GM10266 (cell line): Measurements from ENCODE around the gene SERTAD4.

Experiments
- DNase-seq: peaks from one replicate; pipeline ENCODE4 v3.0.0; 2012; ENCODE audit errors: extremely low spot score
- TF ChIP-seq, protein P1 (sequence below): IDR thresholded peaks from 2 replicates; pipeline ENCODE4 v1.5.1; 2012; ENCODE audit warnings: mild to moderate bottlenecking, low read depth; ENCODE audit not compliant: control insufficient read depth, insufficient read depth; ENCODE audit errors: missing control alignments

The SERTAD4 gene

DNA sequence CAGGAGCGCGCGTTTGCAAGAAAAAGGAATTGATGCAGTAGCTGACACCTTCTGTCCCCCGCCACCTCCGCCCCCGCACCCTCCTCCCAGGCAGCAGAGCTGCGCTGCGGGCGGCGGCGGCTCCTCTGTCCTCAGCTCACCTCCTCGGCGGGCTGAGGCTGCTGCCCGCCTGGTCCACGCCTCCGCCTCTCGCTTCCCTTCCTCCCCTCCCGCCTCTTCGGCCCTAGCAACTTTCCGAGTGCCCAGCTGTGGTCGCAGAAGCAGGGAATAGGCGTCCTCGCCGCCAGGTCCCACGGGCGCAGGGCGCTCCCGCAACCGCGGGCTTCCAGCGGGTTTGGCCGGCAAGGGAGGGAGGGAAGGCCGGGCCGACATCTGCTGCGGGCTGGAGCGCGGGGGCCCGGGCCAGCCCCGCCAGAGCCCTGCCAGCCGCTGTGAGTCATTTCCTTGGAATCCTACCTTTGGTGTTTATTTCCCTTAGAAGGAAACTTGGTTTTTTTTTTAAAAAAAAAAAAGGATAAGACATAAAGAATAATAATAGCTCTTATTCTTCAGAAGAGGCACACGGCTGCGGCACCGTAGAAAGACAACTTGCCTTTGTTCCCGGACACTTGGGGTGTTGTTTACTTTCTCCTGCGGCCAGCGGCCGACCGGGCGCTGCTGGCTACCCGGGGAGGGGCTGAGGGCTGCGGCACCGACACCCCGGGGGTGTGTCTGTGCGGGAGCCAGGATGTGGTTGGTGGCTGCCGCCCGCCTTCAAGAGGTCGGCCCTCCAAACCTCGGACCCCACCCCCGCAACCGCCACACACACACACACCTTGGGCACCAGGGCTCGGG lies 1.1 kb downstream of the SERTAD4 start:
- TF ChIP-seq, protein P1, sequence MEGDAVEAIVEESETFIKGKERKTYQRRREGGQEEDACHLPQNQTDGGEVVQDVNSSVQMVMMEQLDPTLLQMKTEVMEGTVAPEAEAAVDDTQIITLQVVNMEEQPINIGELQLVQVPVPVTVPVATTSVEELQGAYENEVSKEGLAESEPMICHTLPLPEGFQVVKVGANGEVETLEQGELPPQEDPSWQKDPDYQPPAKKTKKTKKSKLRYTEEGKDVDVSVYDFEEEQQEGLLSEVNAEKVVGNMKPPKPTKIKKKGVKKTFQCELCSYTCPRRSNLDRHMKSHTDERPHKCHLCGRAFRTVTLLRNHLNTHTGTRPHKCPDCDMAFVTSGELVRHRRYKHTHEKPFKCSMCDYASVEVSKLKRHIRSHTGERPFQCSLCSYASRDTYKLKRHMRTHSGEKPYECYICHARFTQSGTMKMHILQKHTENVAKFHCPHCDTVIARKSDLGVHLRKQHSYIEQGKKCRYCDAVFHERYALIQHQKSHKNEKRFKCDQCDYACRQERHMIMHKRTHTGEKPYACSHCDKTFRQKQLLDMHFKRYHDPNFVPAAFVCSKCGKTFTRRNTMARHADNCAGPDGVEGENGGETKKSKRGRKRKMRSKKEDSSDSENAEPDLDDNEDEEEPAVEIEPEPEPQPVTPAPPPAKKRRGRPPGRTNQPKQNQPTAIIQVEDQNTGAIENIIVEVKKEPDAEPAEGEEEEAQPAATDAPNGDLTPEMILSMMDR, result no peak

DNA sequence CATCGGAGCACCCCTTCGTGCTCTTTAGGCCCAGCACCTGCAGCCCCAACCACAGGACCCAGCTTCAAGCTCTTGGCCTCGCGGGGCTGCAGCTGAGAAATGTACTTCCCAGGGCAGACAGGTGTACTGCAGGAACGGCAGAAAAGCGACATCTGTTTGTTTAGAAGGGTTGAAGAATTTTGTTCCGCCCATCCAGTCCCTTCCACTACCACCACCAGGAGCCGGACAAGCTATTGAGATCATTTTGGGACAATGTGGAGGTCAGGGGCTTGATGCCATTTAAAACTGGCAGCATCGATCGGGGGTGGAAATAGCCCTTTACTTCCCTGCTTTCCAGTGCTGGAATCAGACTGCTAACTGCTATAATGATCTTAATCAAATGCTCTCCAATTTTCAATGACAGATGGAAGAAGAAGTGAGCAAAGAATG lies 1.7 kb downstream of the SERTAD4 start:
- no peak for DNase-seq

More for the DNA sequence above, 1.1 kb downstream of the SERTAD4 start:
- no peak for DNase-seq

DNA sequence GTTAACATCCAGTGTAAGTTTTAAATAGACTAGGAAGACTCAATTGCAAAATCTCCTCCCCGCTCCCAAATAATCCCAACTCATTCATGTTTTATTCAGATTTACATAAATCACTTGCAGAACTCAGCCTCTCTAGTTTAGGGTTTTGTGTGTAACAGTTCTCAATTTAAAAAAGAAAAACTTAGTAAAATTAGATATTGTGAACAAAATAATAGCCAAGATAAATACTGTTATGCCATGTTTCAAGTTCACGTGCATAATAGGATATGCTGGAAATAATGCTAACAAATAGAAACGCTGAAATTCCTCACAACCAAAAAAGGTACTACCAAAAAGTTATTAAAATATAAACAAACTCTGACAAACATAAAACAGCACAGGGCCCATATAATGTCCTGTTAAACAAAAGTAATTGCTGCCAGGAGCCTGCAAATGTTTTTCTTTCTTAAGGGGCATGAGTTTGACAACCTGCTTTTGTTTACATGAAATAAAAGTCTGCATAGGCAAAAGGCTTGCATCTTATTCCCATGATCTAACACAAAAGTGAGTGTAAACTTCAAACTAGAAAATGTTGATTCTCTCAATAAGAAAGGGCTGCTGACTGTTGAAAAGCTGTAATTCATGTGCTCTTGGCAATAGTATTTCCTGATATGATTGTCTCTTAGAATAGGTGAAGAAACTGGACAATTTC lies 2.9 kb downstream of the SERTAD4 start:
- TF ChIP-seq, protein P1, result no peak
- DNase-seq, result no peak

More for the DNA sequence above, 1.7 kb downstream of the SERTAD4 start:
- TF ChIP-seq, protein P1, result no peak

DNA sequence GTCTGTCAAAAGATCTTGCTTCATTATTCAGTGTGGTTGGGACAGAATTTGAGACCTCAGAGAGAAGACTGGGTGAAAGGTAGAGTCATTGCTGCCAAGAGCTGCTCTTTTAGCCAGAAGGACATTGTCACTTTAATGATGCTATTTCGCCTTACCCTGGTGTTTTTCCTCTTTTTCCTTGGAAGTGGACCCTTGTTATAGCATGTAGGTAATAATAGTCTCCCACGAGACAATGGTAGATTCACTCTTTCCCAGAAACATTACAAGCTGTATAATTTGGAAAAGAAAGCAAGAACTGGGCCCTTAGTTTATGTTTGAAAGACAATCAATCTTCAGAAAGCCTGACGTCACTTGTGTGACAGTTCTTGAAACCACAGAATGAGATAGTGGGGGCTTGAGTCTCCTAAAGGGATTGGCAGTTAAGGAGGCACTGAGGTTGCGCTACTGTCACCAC lies 3.8 kb downstream of the SERTAD4 start:
- TF ChIP-seq, protein P1, result no peak
- no peak for DNase-seq

DNA sequence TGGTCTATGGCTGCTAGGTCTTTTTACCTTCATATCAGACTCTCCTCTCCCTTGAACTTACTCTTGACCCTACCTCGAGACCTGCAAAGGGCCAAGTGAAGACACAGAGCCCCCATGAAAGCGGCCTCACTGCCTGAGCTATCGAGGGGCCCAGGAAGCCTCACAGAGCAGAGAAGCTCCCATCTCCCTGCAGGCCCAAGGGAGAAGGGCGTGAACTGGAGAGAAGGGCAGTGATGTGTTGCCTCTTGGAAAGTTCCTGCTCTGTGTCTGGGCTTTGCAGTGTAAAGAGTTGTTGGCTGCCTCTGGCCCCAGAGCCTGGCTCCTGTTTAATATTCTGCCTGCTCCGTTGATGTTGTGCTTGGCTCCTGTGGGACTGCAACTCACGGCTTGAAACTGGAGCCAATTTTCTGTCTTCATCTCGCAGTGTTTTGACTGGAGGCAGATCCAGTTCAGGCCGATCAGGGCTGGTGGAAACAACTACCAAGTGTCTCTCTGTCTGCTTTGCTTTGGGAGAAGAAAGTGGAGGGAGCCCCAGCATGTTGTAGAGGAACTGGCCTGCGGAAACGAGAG lies 4.3 kb downstream of the SERTAD4 start:
- TF ChIP-seq, protein P1, result no peak
- no peak for DNase-seq

DNA sequence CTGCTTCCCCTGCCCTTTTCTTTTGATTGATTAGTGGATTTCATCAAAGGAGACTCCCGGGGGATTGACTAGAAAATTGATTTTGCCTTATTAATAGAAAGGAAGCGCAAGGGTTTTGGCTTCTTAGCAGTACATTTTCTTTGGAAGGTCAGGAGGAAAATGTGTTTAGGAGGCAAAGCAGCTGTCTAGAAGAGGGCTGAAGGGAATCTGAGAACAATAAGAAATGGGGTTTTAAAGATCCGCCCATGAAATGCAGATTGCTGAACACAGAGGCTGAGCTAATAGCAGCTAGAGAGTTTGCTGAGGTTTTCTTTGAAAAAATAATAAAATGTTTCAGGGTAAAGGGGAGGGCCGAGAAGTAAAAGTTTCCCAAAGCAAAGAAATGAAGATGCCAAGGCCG lies 4.9 kb downstream of the SERTAD4 start:
- TF ChIP-seq, protein P1, result no peak

More for the DNA sequence above, 4.9 kb downstream of the SERTAD4 start:
- no peak for DNase-seq
